HEK293T (cell line): Measurements from ENCODE around the gene NYAP1.
"Not testable (repeated sequence)": the region's sequence is repeated elsewhere in the genome, so short reads cannot be mapped to it uniquely, and the experiment has no call there.

Source experiments
- CTCF ChIA-PET: fragments of 350-600 bp; formaldehyde crosslinking; extraction: SDS; loops from one replicate; lab custom pipeline; 2021; ENCODE audit warnings: antibody characterized with exemption, inconsistent platforms; lab: Yijun Ruan, JAX
- POLR2A ChIA-PET: fragments of 350-600 bp; formaldehyde crosslinking; extraction: SDS; loops from one replicate; lab custom pipeline; 2020; ENCODE audit warnings: antibody characterized with exemption, inconsistent platforms; lab: Yijun Ruan, JAX
- DNase-seq: peaks from one replicate; pipeline ENCODE4 v3.0.0; 2012; ENCODE audit warnings: mixed read lengths; ENCODE audit errors: extremely low spot score
- ARNT ChIP-seq: fragments of 450-650 bp; IDR thresholded peaks from 2 replicates; pipeline ENCODE4 v1.6.1; 2017; ENCODE audit warnings: mild to moderate bottlenecking
- BHLHE40 ChIP-seq: fragments of 450-650 bp; IDR thresholded peaks from 2 replicates; pipeline ENCODE4 v1.6.1; 2016; ENCODE audit warnings: mild to moderate bottlenecking, moderate library complexity, borderline replicate concordance
- CTBP1 ChIP-seq: fragments of 450-650 bp; IDR thresholded peaks from 2 replicates; pipeline ENCODE4 v1.6.1; 2016; ENCODE audit warnings: borderline replicate concordance
- ELF4 ChIP-seq: fragments of 450-650 bp; IDR thresholded peaks from 2 replicates; pipeline ENCODE4 v1.6.1; 2017; ENCODE audit warnings: antibody characterized with exemption
- FOXA1 ChIP-seq: fragments of 450-650 bp; IDR thresholded peaks from 2 replicates; pipeline ENCODE4 v1.6.1; 2016; ENCODE audit warnings: mild to moderate bottlenecking
- FOXK2 ChIP-seq: fragments of 450-650 bp; IDR thresholded peaks from 2 replicates; pipeline ENCODE4 v1.6.1; 2016; ENCODE audit warnings: mild to moderate bottlenecking
- FOXM1 ChIP-seq: fragments of 450-650 bp; IDR thresholded peaks from 2 replicates; pipeline ENCODE4 v1.6.1; 2017; ENCODE audit warnings: mild to moderate bottlenecking, borderline replicate concordance
- HDGF ChIP-seq: fragments of 450-650 bp; IDR thresholded peaks from 2 replicates; pipeline ENCODE4 v1.6.1; 2017; ENCODE audit warnings: antibody characterized with exemption, borderline replicate concordance
- L3MBTL2 ChIP-seq: fragments of 450-650 bp; conservative IDR thresholded peaks from 2 replicates; pipeline ENCODE4 v1.6.1; 2016; ENCODE audit warnings: mild to moderate bottlenecking
- LEF1 ChIP-seq: fragments of 450-650 bp; IDR thresholded peaks from 2 replicates; pipeline ENCODE4 v1.6.1; 2017; ENCODE audit warnings: mild to moderate bottlenecking, borderline replicate concordance
- NFRKB ChIP-seq: fragments of 450-650 bp; IDR thresholded peaks from 2 replicates; pipeline ENCODE4 v1.6.1; 2016; ENCODE audit warnings: mild to moderate bottlenecking, moderate library complexity
- PKNOX1 ChIP-seq: fragments of 450-650 bp; IDR thresholded peaks from 2 replicates; pipeline ENCODE4 v1.6.1; 2016
- SP1 ChIP-seq: fragments of 450-650 bp; IDR thresholded peaks from 2 replicates; pipeline ENCODE4 v1.6.1; 2017
- SUZ12 ChIP-seq: fragments of 450-650 bp; IDR thresholded peaks from 2 replicates; pipeline ENCODE4 v1.6.1; 2016; ENCODE audit warnings: mild to moderate bottlenecking
- TARDBP ChIP-seq: fragments of 450-650 bp; IDR thresholded peaks from 2 replicates; pipeline ENCODE4 v1.6.1; 2016
- ZNF384 ChIP-seq: fragments of 450-650 bp; IDR thresholded peaks from 2 replicates; pipeline ENCODE4 v1.6.1; 2016

Gene NYAP1

GRCh38 chr7:100452513-100452912 is 31.2 kb upstream of the NYAP1 start:
- POLR2A ChIA-PET: interaction anchor here (0.8 kb wide), 1 partner anchor 16 kb away, joined by 3 read pairs; the partner anchor contains the start of gene PPP1R35
- TF ChIP-seq L3MBTL2 (no peak), BHLHE40 (no peak), PKNOX1 (no peak), LEF1 (no peak), NFRKB (no peak), TARDBP (no peak), CTBP1 (no peak), FOXA1 (no peak), SP1 (no peak), HDGF (no peak), FOXK2 (no peak), SUZ12 (no peak), ARNT (no peak), ELF4 (no peak), FOXM1 (no peak), ZNF384 (no peak)
- no peak for DNase-seq
- CTCF ChIA-PET: interaction anchor here (0.7 kb wide), 1 partner anchor 337 kb away, joined by 3 read pairs; no protein-coding TSS in a partner anchor

- ChIA-PET CTCF (interaction anchor here (0.6 kb wide), 1 partner anchor 123 kb away, joined by 6 read pairs; no protein-coding TSS in a partner anchor), POLR2A (interaction anchor here (0.9 to 1.5 kb wide), 3 partner anchors 17 to 24 kb away, joined by 3 to 8 read pairs (median 4); partner anchors contain the start of gene PPP1R35)
- not testable (repeated sequence) for DNase-seq
Observed at GRCh38 chr7:100453854-100454253, 29.9 kb upstream of the NYAP1 start.

- TF ChIP-seq ARNT: no peak
- TF ChIP-seq BHLHE40: no peak
- TF ChIP-seq FOXK2: no peak
- TF ChIP-seq NFRKB: no peak
- TF ChIP-seq ZNF384: no peak
- TF ChIP-seq L3MBTL2: no peak
- no peak for TF ChIP-seq PKNOX1
- TF ChIP-seq FOXM1: no peak
- TF ChIP-seq LEF1: no peak
- TF ChIP-seq FOXA1: no peak
- no peak for TF ChIP-seq SP1
- TF ChIP-seq HDGF: no peak
- no peak for TF ChIP-seq CTBP1
- DNase-seq: no peak
- CTCF ChIA-PET: interaction anchor here (0.7 to 2.3 kb wide), 5 partner anchors 11 to 704 kb away, joined by 3 to 13 read pairs (median 4); no protein-coding TSS in a partner anchor
- POLR2A ChIA-PET: interaction anchor here (0.9 to 2.6 kb wide), 4 partner anchors 9 to 251 kb away, joined by 3 to 10 read pairs (median 3); partner anchors contain the start of genes FBXO24, LRCH4, MEPCE and POP7
Observed at GRCh38 chr7:100455206-100455605, 28.5 kb upstream of the NYAP1 start.

GRCh38 chr7:100456562-100456961 is 27.2 kb upstream of the NYAP1 start:
- CTCF ChIA-PET: interaction anchor here (2.3 kb wide), 1 partner anchor 9 kb away, joined by 13 read pairs; no protein-coding TSS in a partner anchor
- TF ChIP-seq BHLHE40: no peak
- no peak for TF ChIP-seq FOXM1
- TF ChIP-seq CTBP1: no peak
- TF ChIP-seq SP1: no peak
- DNase-seq: no peak
- POLR2A ChIA-PET: interaction anchor here (2.6 kb wide), 1 partner anchor 27 kb away, joined by 10 read pairs; the partner anchor contains the start of genes MEPCE and ZCWPW1

GRCh38 chr7:100457033-100457432 is 26.7 kb upstream of the NYAP1 start:
- ChIA-PET CTCF (interaction anchor here (2.3 kb wide), 1 partner anchor 9 kb away, joined by 13 read pairs; no protein-coding TSS in a partner anchor), POLR2A (no interaction called here)
- TF ChIP-seq NFRKB (no peak), FOXK2 (no peak), ELF4 (no peak), PKNOX1 (no peak), SUZ12 (no peak), ARNT (no peak), TARDBP (no peak), SP1 (no peak)
- DNase-seq: no peak

GRCh38 chr7:100464210-100464660 is 19.5 kb upstream of the NYAP1 start, which contains the start of gene SPACDR:
SPACDR (minus strand) TSS chr7:100464260; CDS start chr7:100464025, 235 bp downstream.
- DNase-seq: no peak
- TF ChIP-seq FOXA1 (no peak), ZNF384 (no peak)
- ChIA-PET POLR2A (interaction anchor here (1.4 kb wide), 1 partner anchor 14 kb away, joined by 4 read pairs; no protein-coding TSS in a partner anchor), CTCF (interaction anchor here (1.2 kb wide), 1 partner anchor 124 kb away, joined by 4 read pairs; no protein-coding TSS in a partner anchor)
